Measurements from ENCODE around the gene ZFAND3. TPM values are rescaled to one million over a fixed set of nuclear protein-coding genes. Genes with fewer than 3 reads are reported as not detected.
A peak's percentile ranks its signal among the peaks of the same experiment; 100 is the strongest.

ZFAND3 gene
- total RNA-seq, 1 experiment from 2014 or later = 22.2 TPM

DNA sequence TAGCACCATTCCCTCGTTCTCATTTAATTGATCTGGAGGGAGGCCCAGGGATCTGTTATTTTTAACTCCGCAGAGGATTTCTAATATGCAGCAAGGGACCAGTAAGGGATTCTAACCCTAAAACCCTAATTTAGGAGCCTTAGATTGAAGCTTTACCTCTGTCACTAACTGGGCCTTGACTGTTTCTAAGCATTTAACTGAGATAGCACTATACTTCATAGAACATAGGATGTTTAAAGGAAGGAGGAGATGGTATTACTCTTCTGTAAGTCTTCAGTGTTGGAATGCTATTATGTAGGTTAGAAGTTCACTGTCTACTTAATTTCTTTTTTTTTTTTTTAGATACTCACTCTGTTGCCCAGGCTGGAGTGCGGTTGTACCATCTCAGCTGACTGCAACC lies 242.5 kb downstream of the ZFAND3 start:
- DNase-seq = no peak
- ChIA-PET CTCF (no interaction called here), POLR2A (ENCODE audit: unreplicated experiment) (interaction anchor here (0.6 kb wide), 1 partner anchor 198 kb away, joined by 5 read pairs; no protein-coding TSS in a partner anchor)
- Histone ChIP-seq H3K79me2 (ENCODE audit: low read length) (0 out of 2 replicates have a peak, but pooled peaks cover 6% of the 10 kb centered on the region), H3K9ac (ENCODE audit: low read length) (no peak overlapping the region), H3K4me1 (ENCODE audit: insufficient read depth, low read length) (peaks cover 11% of the 10 kb centered on the region), H4K20me1 (ENCODE audit: low read length) (0 out of 2 replicates have a peak, but pooled peaks cover 4% of the 10 kb centered on the region), H3K4me2 (ENCODE audit: low read length) (no peak overlapping the region), H3K27ac (ENCODE audit: low read length) (no peak overlapping the region), H3F3A (ENCODE audit: low read length, unreplicated experiment) (no peaks in the 10 kb centered on the region), H2AFZ (ENCODE audit: low read length) (no peak overlapping the region), H3K36me3 (ENCODE audit: low read depth, low read length) (peaks cover 28% of the 10 kb centered on the region), H3K9me2 (replicated peaks; ENCODE audit: low read length) (no peaks in the 10 kb centered on the region), H3K27me3 (ENCODE audit: low read length) (no peaks in the 10 kb centered on the region), H3K4me3 (ENCODE audit: low read length) (no peak overlapping the region), H3K9me3 (ENCODE audit: low read length) (no peaks in the 10 kb centered on the region)
- TF ChIP-seq EZH2phosphoT487 (IDR thresholded peaks at IDR 0.05; ENCODE audit: borderline replicate concordance, low read length) (no peak), EZH2 (IDR thresholded peaks at IDR 0.05; ENCODE audit: low read length, unreplicated experiment) (no peak)
- TF ChIP-seq, protein P1, sequence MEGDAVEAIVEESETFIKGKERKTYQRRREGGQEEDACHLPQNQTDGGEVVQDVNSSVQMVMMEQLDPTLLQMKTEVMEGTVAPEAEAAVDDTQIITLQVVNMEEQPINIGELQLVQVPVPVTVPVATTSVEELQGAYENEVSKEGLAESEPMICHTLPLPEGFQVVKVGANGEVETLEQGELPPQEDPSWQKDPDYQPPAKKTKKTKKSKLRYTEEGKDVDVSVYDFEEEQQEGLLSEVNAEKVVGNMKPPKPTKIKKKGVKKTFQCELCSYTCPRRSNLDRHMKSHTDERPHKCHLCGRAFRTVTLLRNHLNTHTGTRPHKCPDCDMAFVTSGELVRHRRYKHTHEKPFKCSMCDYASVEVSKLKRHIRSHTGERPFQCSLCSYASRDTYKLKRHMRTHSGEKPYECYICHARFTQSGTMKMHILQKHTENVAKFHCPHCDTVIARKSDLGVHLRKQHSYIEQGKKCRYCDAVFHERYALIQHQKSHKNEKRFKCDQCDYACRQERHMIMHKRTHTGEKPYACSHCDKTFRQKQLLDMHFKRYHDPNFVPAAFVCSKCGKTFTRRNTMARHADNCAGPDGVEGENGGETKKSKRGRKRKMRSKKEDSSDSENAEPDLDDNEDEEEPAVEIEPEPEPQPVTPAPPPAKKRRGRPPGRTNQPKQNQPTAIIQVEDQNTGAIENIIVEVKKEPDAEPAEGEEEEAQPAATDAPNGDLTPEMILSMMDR (conservative IDR thresholded peaks at IDR 0.05; ENCODE audit: low read depth, low read length) = no peak
- intact Hi-C loops (cut with micrococcal nuclease) = no loop called here
- BruUV-seq (replicated peaks) = no TSS peak
- no peak for ATAC-seq

DNA sequence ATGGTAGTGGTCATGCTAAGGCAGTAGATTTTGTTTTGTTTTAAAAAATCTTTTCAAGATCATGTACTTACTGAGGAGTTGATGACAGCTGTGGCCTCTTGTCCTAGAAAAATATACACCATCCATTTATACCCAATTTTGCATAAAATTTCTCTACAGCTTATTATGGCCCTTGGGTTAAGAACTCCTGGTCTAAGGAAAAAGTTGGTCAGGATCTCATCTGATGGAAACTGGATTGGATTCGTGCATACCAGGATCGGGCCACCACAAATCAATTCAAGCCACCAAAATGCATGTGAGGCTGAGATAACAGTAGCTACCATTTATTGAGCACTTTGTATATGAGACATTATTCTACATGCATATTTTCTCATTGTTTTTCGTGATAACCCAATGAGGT lies 244.4 kb downstream of the ZFAND3 start:
- Histone ChIP-seq H3K4me2 (ENCODE audit: low read length) (no peak overlapping the region), H3K27me3 (ENCODE audit: low read length) (no peaks in the 10 kb centered on the region), H3K9me2 (replicated peaks; ENCODE audit: low read length) (no peaks in the 10 kb centered on the region), H3F3A (ENCODE audit: low read length, unreplicated experiment) (no peaks in the 10 kb centered on the region), H3K9me3 (ENCODE audit: low read length) (no peaks in the 10 kb centered on the region), H3K4me1 (ENCODE audit: insufficient read depth, low read length) (no peaks in the 10 kb centered on the region), H2AFZ (ENCODE audit: low read length) (no peak overlapping the region), H3K36me3 (ENCODE audit: low read depth, low read length) (peaks cover 28% of the 10 kb centered on the region), H3K9ac (ENCODE audit: low read length) (no peak overlapping the region), H4K20me1 (ENCODE audit: low read length) (peaks cover 8% of the 10 kb centered on the region; the same call in 1 of the 2 replicates), H3K79me2 (ENCODE audit: low read length) (no peaks in the 10 kb centered on the region), H3K4me3 (ENCODE audit: low read length) (no peak overlapping the region), H3K27ac (ENCODE audit: low read length) (no peak overlapping the region)
- ChIA-PET POLR2A (ENCODE audit: unreplicated experiment) (no interaction called here), CTCF (interaction anchor here (0.6 kb wide), 1 partner anchor 100 kb away, joined by 4 read pairs; no protein-coding TSS in a partner anchor)
- ATAC-seq (no peak), DNase-seq (no peak)
- intact Hi-C loops (cut with micrococcal nuclease) = no loop called here
- BruUV-seq (replicated peaks) = TSS peak; percentile 7
- TF ChIP-seq, protein P1 (conservative IDR thresholded peaks at IDR 0.05; ENCODE audit: low read depth, low read length) = no peak
- TF ChIP-seq EZH2 (IDR thresholded peaks at IDR 0.05; ENCODE audit: low read length, unreplicated experiment) = no peak
- no peak for TF ChIP-seq EZH2phosphoT487 (IDR thresholded peaks at IDR 0.05; ENCODE audit: borderline replicate concordance, low read length)

DNA sequence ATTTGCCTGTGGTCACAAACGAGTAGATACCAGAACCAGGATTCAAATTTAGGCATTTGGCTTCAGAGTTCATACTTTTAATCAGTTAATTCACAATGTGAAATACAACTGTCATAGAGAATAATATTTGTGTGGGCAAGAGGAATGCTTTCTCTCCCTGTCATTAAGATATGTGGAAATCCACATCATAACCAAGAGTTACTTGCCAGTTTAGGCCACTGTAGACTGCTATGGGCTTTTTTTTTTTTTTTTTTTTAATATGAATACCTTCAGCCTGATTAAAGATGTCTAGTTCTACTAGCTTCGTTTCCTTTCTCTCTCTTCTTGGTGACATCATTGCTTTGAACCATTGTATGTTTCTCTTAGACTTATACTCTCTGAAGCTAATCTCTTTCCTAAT lies 244.9 kb downstream of the ZFAND3 start:
- ATAC-seq (no peak), DNase-seq (no peak)
- H3K9ac ChIP-seq (ENCODE audit: low read length) = no peak overlapping the region
- ChIA-PET POLR2A (ENCODE audit: unreplicated experiment) (no interaction called here), CTCF (no interaction called here)
- peaks cover 28% of the 10 kb centered on the region for H3K36me3 ChIP-seq (ENCODE audit: low read depth, low read length)
- H2AFZ ChIP-seq (ENCODE audit: low read length) = no peak overlapping the region
- H4K20me1 ChIP-seq (ENCODE audit: low read length) = peaks cover 8% of the 10 kb centered on the region; the same call in 1 of the 2 replicates
- BruUV-seq (replicated peaks) = no TSS peak
- no peaks in the 10 kb centered on the region for H3F3A ChIP-seq (ENCODE audit: low read length, unreplicated experiment)
- intact Hi-C loops (cut with micrococcal nuclease) = no loop called here
- no peak overlapping the region for H3K4me2 ChIP-seq (ENCODE audit: low read length)
- no peak overlapping the region for H3K4me3 ChIP-seq (ENCODE audit: low read length)
- no peaks in the 10 kb centered on the region for H3K79me2 ChIP-seq (ENCODE audit: low read length)
- no peaks in the 10 kb centered on the region for H3K27me3 ChIP-seq (ENCODE audit: low read length)
- H3K9me2 ChIP-seq (replicated peaks; ENCODE audit: low read length) = no peaks in the 10 kb centered on the region
- H3K4me1 ChIP-seq (ENCODE audit: insufficient read depth, low read length) = no peaks in the 10 kb centered on the region
- H3K9me3 ChIP-seq (ENCODE audit: low read length) = no peaks in the 10 kb centered on the region
- TF ChIP-seq EZH2 (IDR thresholded peaks at IDR 0.05; ENCODE audit: low read length, unreplicated experiment) = no peak
- no peak overlapping the region for H3K27ac ChIP-seq (ENCODE audit: low read length)

All from PC-3 (cell line).